Right lobe of liver (tissue), 4 donors: Measurements from ENCODE around the gene AGO4.

Experiments used
- CTCF ChIP-seq, 4 donors: fragments of 200-600 bp in 3 of 4; fragments of 450-650 bp in 1 of 4; IDR thresholded peaks; one replicate each; pipeline versions ENCODE4 v1.5.1 to v1.8.0; 2016 to 2022; ENCODE audit warnings: antibody characterized with exemption in 4 of 4, mild to moderate bottlenecking in 2 of 4
- POLR2A ChIP-seq: fragments of 450-650 bp; IDR thresholded peaks from one replicate; pipeline ENCODE4 v1.6.1; 2017; ENCODE audit warnings: antibody characterized with exemption, mild to moderate bottlenecking
- donor health status: DM: no; HTN: no; CAD: no.
- donor health status: DM: no; HTN: no; CAD: no.
- donor health status: DM: no; HTN: yes; CAD: no.

- TF ChIP-seq CTCF (IDR thresholded peaks at IDR 0.05) = no peak
- TF ChIP-seq POLR2A = no peak
Observed at GRCh38 chr1:35854989-35855700, 47.3 kb downstream of the AGO4 start.
